C4-2B (cell line): ENCODE results near the gene DNAJC22.
"Not testable (repeated sequence)": the region's sequence is repeated elsewhere in the genome, so short reads cannot be mapped to it uniquely, and the experiment has no call there.

ENCODE experiments used
- H3K27ac ChIP-seq: fragments of 450-650 bp; 2 replicates; pipeline ENCODE4 v1.5.1; 2017
- ZFX ChIP-seq: fragments of 450-650 bp; IDR thresholded peaks from 2 replicates; pipeline ENCODE4 v1.6.1; 2017
- TF ChIP-seq, protein P1 (sequence below): fragments of 450-650 bp; conservative IDR thresholded peaks from 2 replicates; pipeline ENCODE4 v1.5.1; 2017; ENCODE audit warnings: mild to moderate bottlenecking

DNAJC22 gene

DNA sequence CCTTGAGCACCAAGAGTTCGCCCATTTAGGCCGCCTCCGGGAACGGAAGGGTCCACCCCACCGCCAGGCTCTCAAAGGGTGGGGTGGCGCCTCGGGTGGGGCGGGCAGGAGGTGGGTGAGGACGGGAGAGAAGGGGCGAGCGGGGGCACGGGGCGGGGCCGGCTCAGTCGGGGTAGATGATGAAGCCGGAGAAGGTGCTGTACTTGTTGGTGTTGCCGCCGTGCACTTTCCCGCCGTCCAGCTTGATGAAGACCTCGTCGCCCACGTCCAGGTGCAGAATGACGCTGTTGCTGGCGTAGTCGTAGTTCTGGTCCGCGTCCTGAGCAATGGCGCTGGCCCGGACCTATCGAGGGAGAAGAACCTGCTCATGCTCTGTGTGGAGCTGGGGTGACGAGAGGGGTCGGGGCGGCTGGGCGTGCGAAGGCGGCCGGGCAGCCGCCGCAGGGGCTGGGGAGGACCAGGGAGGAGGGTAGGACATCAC lies 13.8 kb upstream of the DNAJC22 start:
- no peak overlapping the region for H3K27ac ChIP-seq
- TF ChIP-seq ZFX, result no peak
- TF ChIP-seq, protein P1, sequence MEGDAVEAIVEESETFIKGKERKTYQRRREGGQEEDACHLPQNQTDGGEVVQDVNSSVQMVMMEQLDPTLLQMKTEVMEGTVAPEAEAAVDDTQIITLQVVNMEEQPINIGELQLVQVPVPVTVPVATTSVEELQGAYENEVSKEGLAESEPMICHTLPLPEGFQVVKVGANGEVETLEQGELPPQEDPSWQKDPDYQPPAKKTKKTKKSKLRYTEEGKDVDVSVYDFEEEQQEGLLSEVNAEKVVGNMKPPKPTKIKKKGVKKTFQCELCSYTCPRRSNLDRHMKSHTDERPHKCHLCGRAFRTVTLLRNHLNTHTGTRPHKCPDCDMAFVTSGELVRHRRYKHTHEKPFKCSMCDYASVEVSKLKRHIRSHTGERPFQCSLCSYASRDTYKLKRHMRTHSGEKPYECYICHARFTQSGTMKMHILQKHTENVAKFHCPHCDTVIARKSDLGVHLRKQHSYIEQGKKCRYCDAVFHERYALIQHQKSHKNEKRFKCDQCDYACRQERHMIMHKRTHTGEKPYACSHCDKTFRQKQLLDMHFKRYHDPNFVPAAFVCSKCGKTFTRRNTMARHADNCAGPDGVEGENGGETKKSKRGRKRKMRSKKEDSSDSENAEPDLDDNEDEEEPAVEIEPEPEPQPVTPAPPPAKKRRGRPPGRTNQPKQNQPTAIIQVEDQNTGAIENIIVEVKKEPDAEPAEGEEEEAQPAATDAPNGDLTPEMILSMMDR, result no peak

DNA sequence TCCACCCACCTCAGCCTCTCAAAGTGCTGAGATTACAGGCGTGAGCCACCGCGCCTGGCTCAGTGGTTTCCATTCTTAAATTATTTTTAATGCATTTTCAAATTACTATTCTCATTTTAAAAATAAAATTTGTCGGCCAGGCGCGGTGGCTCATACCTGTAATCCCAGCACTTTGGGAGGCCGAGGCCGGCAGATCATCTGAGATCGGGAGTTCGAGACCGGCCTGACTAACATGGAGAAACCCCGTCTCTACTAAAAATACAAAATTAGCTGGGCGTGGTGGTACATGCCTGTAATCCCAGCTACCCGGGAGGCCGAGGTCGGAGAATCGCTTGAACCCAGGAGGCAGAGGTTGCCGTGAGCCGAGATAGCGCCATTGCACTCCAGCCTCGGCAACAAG lies 12.9 kb upstream of the DNAJC22 start:
- H3K27ac ChIP-seq, result not testable (repeated sequence)

DNA sequence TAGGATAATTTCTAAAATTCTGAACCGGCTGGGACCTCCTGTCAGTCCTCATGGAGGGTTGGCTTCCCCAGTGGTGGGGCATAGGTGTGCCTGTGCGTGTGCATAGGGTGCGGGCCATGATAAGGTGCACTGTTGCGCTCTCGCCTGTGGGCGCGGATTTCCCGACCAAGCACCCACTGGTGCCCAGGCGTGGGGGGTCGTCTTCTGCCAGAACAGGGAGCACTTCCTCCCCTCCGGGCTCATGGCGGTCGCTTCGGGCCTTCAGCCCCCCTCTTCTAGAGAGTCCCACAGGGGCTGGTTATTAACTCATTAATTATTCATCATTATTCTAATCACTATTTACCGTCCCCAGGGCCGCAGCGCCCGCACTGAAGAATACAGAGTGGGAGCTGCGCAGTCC lies 12.5 kb upstream of the DNAJC22 start:
- H3K27ac ChIP-seq, result no peak overlapping the region
- TF ChIP-seq, protein P1, result no peak
- TF ChIP-seq ZFX, result no peak

DNA sequence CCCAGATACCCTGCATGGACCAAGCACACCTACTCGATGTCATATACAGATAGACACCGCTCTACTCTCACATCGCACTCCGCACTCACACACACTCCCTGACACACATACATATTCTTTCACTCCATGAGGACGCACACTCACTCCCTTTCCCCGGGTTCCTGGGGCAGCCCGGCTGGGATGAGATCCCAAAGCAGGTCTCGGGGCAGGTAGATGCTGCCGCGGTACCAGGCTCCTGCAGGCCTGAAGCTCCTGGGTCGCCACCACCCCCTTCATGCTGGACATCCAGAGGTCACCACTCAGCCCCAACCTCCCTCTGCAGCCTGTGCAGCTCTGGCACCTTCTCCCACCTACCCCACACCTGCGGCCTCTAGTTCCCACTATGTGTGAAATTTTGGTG lies 12.0 kb upstream of the DNAJC22 start:
- no peak overlapping the region for H3K27ac ChIP-seq
- TF ChIP-seq ZFX, result no peak
- TF ChIP-seq, protein P1, result no peak

DNA sequence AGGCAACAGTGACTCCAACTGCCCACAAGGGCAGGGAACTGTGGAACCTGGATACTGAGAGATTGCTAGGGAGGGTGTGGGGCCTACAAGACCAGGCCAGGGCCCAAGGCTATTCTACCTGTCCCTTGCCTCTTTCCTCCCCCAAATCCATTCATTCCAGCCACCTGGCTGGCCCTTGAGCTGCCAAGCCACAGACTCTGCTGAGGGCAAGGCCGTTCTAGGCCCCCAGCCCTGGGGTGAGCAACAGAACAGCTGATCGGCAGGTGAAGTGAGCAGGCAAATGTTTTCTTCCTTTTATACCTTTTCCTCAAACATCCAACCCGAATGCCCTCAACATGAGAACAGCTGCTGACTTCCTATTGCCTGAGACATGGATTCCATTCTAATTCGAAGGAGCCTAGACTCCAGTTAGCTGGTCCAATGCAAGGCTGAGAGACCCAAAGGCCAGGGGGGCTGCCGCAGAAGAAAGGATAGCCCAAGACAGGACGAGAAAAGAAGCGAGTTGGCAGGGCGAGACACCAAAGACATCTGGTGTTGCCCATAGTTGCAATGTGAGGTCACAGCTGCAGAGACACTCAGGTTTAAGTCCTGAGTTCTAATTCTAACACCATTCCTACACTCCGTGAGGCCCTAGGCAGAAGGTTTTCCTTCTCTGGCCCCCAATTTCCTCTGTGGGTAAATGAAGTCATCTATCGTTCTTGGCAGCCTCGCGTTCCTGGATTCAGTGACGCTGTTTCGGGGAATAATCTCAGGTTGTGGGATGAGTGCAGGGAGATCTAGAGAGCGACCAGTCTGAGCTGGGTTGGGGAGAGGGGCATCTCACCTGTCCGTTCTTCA lies 11.4 kb upstream of the DNAJC22 start:
- H3K27ac ChIP-seq, result no peak overlapping the region
- TF ChIP-seq, protein P1, result no peak
- no peak for TF ChIP-seq ZFX

DNA sequence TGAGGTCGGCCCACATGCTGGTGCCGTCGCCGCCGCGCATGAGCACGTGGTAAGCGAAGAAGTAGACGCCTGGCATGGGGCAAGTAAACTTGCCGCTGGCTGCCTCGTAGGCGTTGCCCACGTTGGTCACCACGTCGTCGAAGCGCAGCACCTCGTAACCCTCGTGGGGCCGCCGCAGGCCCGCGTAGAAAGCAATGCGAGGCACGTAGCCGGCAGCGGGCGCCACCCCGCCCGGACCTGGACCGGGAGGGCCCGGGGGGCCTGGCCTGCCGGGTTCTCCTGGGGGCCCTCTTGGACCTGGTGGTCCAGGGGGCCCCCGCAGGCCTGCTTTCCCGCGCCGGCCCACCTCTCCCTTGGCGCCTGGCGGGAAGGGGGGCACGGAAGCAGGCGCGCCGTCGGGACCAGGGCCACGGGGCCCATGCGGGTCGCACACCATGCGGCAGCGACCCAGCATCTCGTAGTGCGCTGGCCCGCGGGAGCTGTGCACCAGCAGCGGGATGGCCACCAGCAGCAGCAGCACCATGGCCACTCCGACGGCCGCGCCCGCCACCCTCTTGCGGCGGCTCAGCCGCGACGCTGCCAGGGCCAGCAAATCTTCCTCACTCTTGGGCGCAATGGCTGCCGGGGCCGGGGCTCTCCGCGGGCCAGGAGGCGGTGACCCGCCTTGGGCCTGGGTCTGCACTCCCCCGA lies 10.6 kb upstream of the DNAJC22 start:
- TF ChIP-seq, protein P1, result no peak
- TF ChIP-seq ZFX, result no peak

DNA sequence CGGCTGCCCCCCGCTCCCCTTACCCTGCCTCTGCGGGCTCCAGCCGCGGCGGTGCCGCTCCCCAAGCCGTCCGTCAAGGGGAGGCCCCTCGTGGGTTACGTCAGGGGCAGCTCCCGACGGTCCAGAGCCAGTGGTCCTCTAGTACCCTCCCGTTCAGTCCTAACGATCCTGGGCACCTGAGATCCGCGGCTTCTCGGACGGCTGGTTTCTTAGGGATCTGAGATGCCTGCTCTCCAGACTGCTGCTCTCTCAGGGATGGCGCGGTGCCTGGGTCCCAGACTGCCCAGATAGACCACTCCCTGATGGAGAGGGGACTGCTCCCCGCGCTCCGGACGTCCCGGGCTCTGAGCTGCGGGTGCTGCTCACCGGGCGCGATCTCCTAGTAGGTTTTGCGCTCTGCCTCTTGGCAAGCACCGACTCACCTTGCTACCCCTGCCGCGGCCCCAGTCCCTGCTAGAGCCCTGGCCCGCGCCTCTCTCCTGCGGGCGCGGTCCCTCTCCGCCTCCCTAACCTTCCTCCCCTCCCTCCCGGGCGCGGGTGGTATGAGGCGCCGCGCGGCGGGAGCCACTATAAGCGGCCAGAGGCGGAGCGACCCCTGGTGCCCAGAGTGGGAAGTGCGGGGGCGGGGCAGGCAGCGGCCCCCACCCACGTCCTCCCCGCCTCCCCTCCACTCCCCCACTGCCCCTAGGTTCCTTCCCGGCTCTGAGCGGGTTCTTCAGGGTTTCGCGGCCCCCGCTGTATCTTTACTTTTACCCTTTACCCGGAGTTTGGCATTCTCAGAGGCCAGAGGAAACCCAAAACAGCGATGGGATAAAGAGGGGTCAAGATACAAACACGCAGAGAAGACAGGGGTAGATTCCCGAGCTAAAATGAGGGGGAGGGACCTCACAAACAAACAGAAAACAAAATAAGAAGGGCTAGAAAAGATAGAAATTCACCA lies 9.8 kb upstream of the DNAJC22 start, which contains the start of gene C1QL4:
C1QL4 (minus strand) TSS at position 544 of the 940 bp plus-strand sequence. CDS start 711 bp downstream, outside the sequence.
- no peak for TF ChIP-seq ZFX
- TF ChIP-seq, protein P1, result peak; percentile 100
- H3K27ac ChIP-seq, result no peak within 1 kb of the TSS; the same call in 1 of the 2 replicates

More for the DNA sequence above, 10.6 kb upstream of the DNAJC22 start:
- H3K27ac ChIP-seq, result no peak overlapping the region
